Renal cortex interstitium (tissue), 11 donors: ENCODE measurements around the gene ELOF1. TPM values are rescaled to one million over a fixed set of nuclear protein-coding genes. Genes with fewer than 3 reads are reported as not detected.
"Not testable (repeated sequence)": the region's sequence is repeated elsewhere in the genome, so short reads cannot be mapped to it uniquely, and the experiment has no call there.

Source experiments
- DNase-seq, 11 donors: peaks; one replicate each; pipeline ENCODE4 v3.0.0-alpha.2; 2013; ENCODE audit warnings: low read depth in 9 of 11, low spot score in 4 of 11; ENCODE audit errors: extremely low read depth in 1 of 11
- polyA plus RNA-seq, 3 donors: library from polyadenylated mRNA; unstranded; fragments of 120-200 nt; gene quantifications; one replicate each; pipeline ENCODE4 v1.2.1, GENCODE V29; 2013; ENCODE audit not compliant: insufficient read length in 3 of 3

The ELOF1 gene
- polyA plus RNA-seq, 3 donors = 41.9 to 56.4 (median 52.7) TPM

GRCh38 chr19:11577451-11578257 lies 18.6 kb upstream of the ELOF1 start, which contains the start of gene ACP5:
TSS of gene ACP5 (minus strand) at chr19:11577645. CDS start at chr19:11577317, 328 bp downstream.
- no peak for DNase-seq

- no peak for DNase-seq
These were observed 17.2 kb upstream of the ELOF1 start for GRCh38 chr19:11576227-11576626.

- no peak for DNase-seq
These were observed 15.7 kb upstream of the ELOF1 start for GRCh38 chr19:11574689-11575088.

- DNase-seq = not testable (repeated sequence)
These were observed 14.7 kb upstream of the ELOF1 start for GRCh38 chr19:11573763-11574162.

- DNase-seq = not testable (repeated sequence)
These were observed 14.3 kb upstream of the ELOF1 start for GRCh38 chr19:11573354-11573753.

- DNase-seq = no peak
These were observed 11.0 kb upstream of the ELOF1 start for GRCh38 chr19:11570039-11570462.

- no peak for DNase-seq
These were observed 7.1 kb upstream of the ELOF1 start for GRCh38 chr19:11566164-11566563.

GRCh38 chr19:11565649-11565980 lies 6.6 kb upstream of the ELOF1 start:
- not testable (repeated sequence) for DNase-seq

GRCh38 chr19:11564082-11564807 lies 5.2 kb upstream of the ELOF1 start:
- DNase-seq = not testable (repeated sequence)

GRCh38 chr19:11563532-11563931 lies 4.5 kb upstream of the ELOF1 start:
- no peak for DNase-seq

- DNase-seq = peak in 7 of 11 donors; percentile 50 to 75 (median 65)
These were observed 1.5 kb upstream of the ELOF1 start for GRCh38 chr19:11560404-11561051.

- no peak for DNase-seq
These were observed 2.2 kb downstream of the ELOF1 start for GRCh38 chr19:11556634-11557420.

GRCh38 chr19:11555246-11555645 lies 3.8 kb downstream of the ELOF1 start:
- DNase-seq = no peak

GRCh38 chr19:11554160-11554559 lies 4.9 kb downstream of the ELOF1 start:
- no peak for DNase-seq

GRCh38 chr19:11552666-11553372 lies 6.2 kb downstream of the ELOF1 start:
- DNase-seq = no peak

- no peak for DNase-seq
These were observed 7.3 kb downstream of the ELOF1 start for GRCh38 chr19:11551603-11552235.

GRCh38 chr19:11550265-11550664 lies 8.8 kb downstream of the ELOF1 start:
- no peak for DNase-seq

GRCh38 chr19:11549386-11549953 lies 9.6 kb downstream of the ELOF1 start:
- no peak for DNase-seq
